ENCODE results near the gene SPTY2D1.

- no peak for TF ChIP-seq CTCF (IDR thresholded peaks at IDR 0.05)
- no peak for TF ChIP-seq EP300 (IDR thresholded peaks at IDR 0.05; ENCODE audit: low read depth)
These were observed 10.4 kb downstream of the SPTY2D1 start for GRCh38 chr11:18623707-18624106.
